K562 (cell line): Measurements from ENCODE around the gene LRRC51. TPM values are rescaled to one million over a fixed set of nuclear protein-coding genes. Genes with fewer than 3 reads are reported as not detected.

ENCODE experiments used
- ELF1 ChIP-seq: fragments of 200-800 bp; sonication (Bioruptor generic); IDR thresholded peaks from 2 replicates; pipeline ENCODE4 v1.6.1; 2016; ENCODE audit warnings: missing genetic modification characterization, missing compliant biosample characterization
- ESRRA ChIP-seq: fragments of 450-650 bp; IDR thresholded peaks from 2 replicates; pipeline ENCODE4 v1.6.1; 2014; ENCODE audit warnings: low read depth, mild to moderate bottlenecking, moderate library complexity, borderline replicate concordance
- FOSL1 ChIP-seq: fragments of 200-800 bp; sonication (Bioruptor generic); conservative IDR thresholded peaks from 2 replicates; pipeline ENCODE4 v1.6.1; 2016; ENCODE audit warnings: missing genetic modification characterization, missing compliant biosample characterization
- FOXJ3 ChIP-seq: sonication (generic); formaldehyde crosslinking; IDR thresholded peaks from 2 replicates; pipeline ENCODE4 v1.4.0; 2020; ENCODE audit warnings: mild to moderate bottlenecking, missing genetic modification reagents
- GTF2A2 ChIP-seq: IDR thresholded peaks from 2 replicates; pipeline ENCODE4 v1.6.1; 2016; ENCODE audit warnings: mild to moderate bottlenecking, missing genetic modification characterization, missing compliant biosample characterization
- KHSRP ChIP-seq: fragments of 450-650 bp; IDR thresholded peaks from 2 replicates; pipeline ENCODE4 v1.6.1; 2017
- MEF2A ChIP-seq: IDR thresholded peaks from 2 replicates; pipeline ENCODE4 v1.6.1; 2011; ENCODE audit warnings: low read depth, mild to moderate bottlenecking, low read length, moderate library complexity; ENCODE audit not compliant: control insufficient read depth
- MIER1 ChIP-seq: fragments of 450-650 bp; IDR thresholded peaks from 2 replicates; pipeline ENCODE4 v1.6.1; 2016; ENCODE audit warnings: antibody characterized with exemption, mild to moderate bottlenecking, low read depth
- NFIX ChIP-seq: fragments of 250-450 bp; sonication (Bioruptor Pico); IDR thresholded peaks from 2 replicates; pipeline ENCODE4 v1.4.0; 2020; ENCODE audit warnings: low read depth, mild to moderate bottlenecking, moderate library complexity
- PBX2 ChIP-seq, 2 experiments: IDR thresholded peaks in 1 of 2; conservative IDR thresholded peaks in 1 of 2; 2 replicates each; pipeline ENCODE4 v1.6.1; 2016; ENCODE audit warnings: low read depth in 2 of 2, mild to moderate bottlenecking in 1 of 2, missing compliant biosample characterization in 1 of 2, missing genetic modification characterization in 1 of 2, moderate library complexity in 1 of 2
- TAF7 ChIP-seq: fragments of 450-650 bp; IDR thresholded peaks from 2 replicates; pipeline ENCODE4 v1.6.1; 2016; ENCODE audit warnings: missing genetic modification characterization, missing compliant biosample characterization
- TRIM28 ChIP-seq: fragments of 450-650 bp; IDR thresholded peaks from 2 replicates; pipeline ENCODE4 v1.6.1; 2017
- USF2 ChIP-seq: sonication (generic); formaldehyde crosslinking; IDR thresholded peaks from 2 replicates; pipeline ENCODE4 v1.5.0; 2020; ENCODE audit warnings: missing genetic modification reagents
- ZNF140 ChIP-seq: fragments of 250-450 bp; sonication (Bioruptor Pico); IDR thresholded peaks from 2 replicates; pipeline ENCODE4 v1.8.0; 2021; ENCODE audit warnings: moderate library complexity, mild to moderate bottlenecking, inconsistent platforms
- ZNF239 ChIP-seq: fragments of 250-450 bp; sonication (Bioruptor Pico); IDR thresholded peaks from 2 replicates; pipeline ENCODE4 v1.4.0; 2020; ENCODE audit warnings: mild to moderate bottlenecking
- polyA plus RNA-seq, 8 experiments: library from polyadenylated mRNA; depleted of rRNA in 4 of 8; stranded (reverse) in 5 of 8; unstranded in 3 of 8; fragments of >200 nt; fragmentation: Nextera tagmentation in 2 of 8; fragmentation: Illumina TruSeq in 1 of 8; extraction: Ambion mirVana in 2 of 8; extraction: Trizol in 1 of 8; gene quantifications; 2 replicates each; pipeline versions ENCODE4 v1.2.1 to v1.2.3, GENCODE V29; 2011 to 2014; ENCODE audit warnings: inconsistent platforms in 1 of 8, missing spikeins in 1 of 8
- total RNA-seq, 7 experiments: library from RNA; depleted of rRNA in 6 of 7; stranded (reverse); fragments of >200 nt in 6 of 7; fragmentation: Illumina TruSeq in 2 of 7; extraction: Trizol in 2 of 7; gene quantifications; 2 replicates each; pipeline versions ENCODE4 v1.2.1 to v1.2.3, GENCODE V29; 2011 to 2021; ENCODE audit warnings: low replicate concordance in 1 of 7
- TF ChIP-seq, protein P1 (sequence below): fragments of 450-650 bp; IDR thresholded peaks from 2 replicates; pipeline ENCODE4 v1.6.1; 2016; ENCODE audit warnings: missing biosample characterization, missing genetic modification characterization
- TF ChIP-seq, protein P2 (sequence below), 2 experiments: fragments of 250-450 bp in 1 of 2; fragments of 450-650 bp in 1 of 2; sonication (Bioruptor Pico) in 1 of 2; IDR thresholded peaks; 2 replicates each; pipeline versions ENCODE4 v1.6.1 to v1.8.0; 2016 to 2021; ENCODE audit warnings: mild to moderate bottlenecking in 2 of 2, moderate library complexity in 2 of 2, missing compliant biosample characterization in 1 of 2, missing genetic modification characterization in 1 of 2

Gene LRRC51
- total and polyA plus RNA-seq, 9 of the 15 experiments (the other 6 are each of a cell fraction or from before 2014, with no cell fraction given), result 4.7 to 10.6 (median 5.6) TPM

GRCh38 chr11:72122607-72123006, 42.0 kb downstream of the LRRC51 start (continued):
- TF ChIP-seq KHSRP, result no peak
- no peak for TF ChIP-seq TRIM28
- TF ChIP-seq TAF7 (tag), result no peak
- TF ChIP-seq FOSL1 (tag), result 0 out of 2 replicates have a peak, but pooled peaks have one; percentile 13
- no peak for TF ChIP-seq FOXJ3
- TF ChIP-seq ELF1 (tag), result no peak
- TF ChIP-seq MIER1, result no peak
- no peak for TF ChIP-seq ZNF140 (CRISPR knock-in tag)
- TF ChIP-seq, protein P1, sequence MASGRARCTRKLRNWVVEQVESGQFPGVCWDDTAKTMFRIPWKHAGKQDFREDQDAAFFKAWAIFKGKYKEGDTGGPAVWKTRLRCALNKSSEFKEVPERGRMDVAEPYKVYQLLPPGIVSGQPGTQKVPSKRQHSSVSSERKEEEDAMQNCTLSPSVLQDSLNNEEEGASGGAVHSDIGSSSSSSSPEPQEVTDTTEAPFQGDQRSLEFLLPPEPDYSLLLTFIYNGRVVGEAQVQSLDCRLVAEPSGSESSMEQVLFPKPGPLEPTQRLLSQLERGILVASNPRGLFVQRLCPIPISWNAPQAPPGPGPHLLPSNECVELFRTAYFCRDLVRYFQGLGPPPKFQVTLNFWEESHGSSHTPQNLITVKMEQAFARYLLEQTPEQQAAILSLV, result no peak
- TF ChIP-seq PBX2 (CRISPR knock-in tag; IDR thresholded peaks at IDR 0.05; ENCODE audit: low read depth), result no peak
- TF ChIP-seq PBX2 (tag; conservative IDR thresholded peaks at IDR 0.05; ENCODE audit: low read depth), result no peak
- no peak for TF ChIP-seq ZNF239
- no peak for TF ChIP-seq GTF2A2 (tag)
- TF ChIP-seq USF2, result no peak
- TF ChIP-seq ESRRA, result peak; percentile 6; the same call in 1 of the 2 replicates
- TF ChIP-seq MEF2A, result no peak
- TF ChIP-seq NFIX (CRISPR knock-in tag), result no peak
- TF ChIP-seq, protein P2, sequence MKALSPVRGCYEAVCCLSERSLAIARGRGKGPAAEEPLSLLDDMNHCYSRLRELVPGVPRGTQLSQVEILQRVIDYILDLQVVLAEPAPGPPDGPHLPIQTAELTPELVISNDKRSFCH (CRISPR knock-in tag; IDR thresholded peaks at IDR 0.05), result no peak
- TF ChIP-seq, protein P2 (tag; IDR thresholded peaks at IDR 0.05), result no peak
